Sigmoid colon (tissue), 7 donors: Measurements from ENCODE around the gene RAB3GAP2. TPM values are rescaled to one million over a fixed set of nuclear protein-coding genes. Genes with fewer than 3 reads are reported as not detected.

Source experiments
- DNase-seq: peaks from one replicate; pipeline ENCODE4 v3.0.0-alpha.2; 2019
- H3K27ac ChIP-seq, 4 donors: fragments of 200-600 bp; sonication (generic); one replicate each; pipeline ENCODE4 v1.5.1; 2016 to 2019; ENCODE audit warnings: mild to moderate bottlenecking in 1 of 4
- H3K27me3 ChIP-seq, 3 donors: fragments of 200-600 bp; sonication (generic); one replicate each; pipeline ENCODE4 v1.5.1; 2019; ENCODE audit warnings: mild to moderate bottlenecking in 1 of 3
- H3K36me3 ChIP-seq, 4 donors: fragments of 200-600 bp; sonication (generic); one replicate each; pipeline ENCODE4 v1.5.1; 2016 to 2019
- H3K4me1 ChIP-seq, 4 donors: fragments of 200-600 bp; sonication (generic); one replicate each; pipeline ENCODE4 v1.5.1; 2017 to 2019
- H3K4me3 ChIP-seq, 4 donors: fragments of 200-600 bp; sonication (generic); one replicate each; pipeline ENCODE4 v1.5.1; 2017 to 2019; ENCODE audit warnings: mild to moderate bottlenecking in 2 of 4, moderate library complexity in 1 of 4
- H3K9me3 ChIP-seq, 4 donors: fragments of 200-600 bp in 3 of 4; sonication (generic) in 3 of 4; one replicate each; pipeline versions ENCODE4 v1.5.1 to v1.6.1; 2013 to 2019
- EP300 ChIP-seq, 4 donors: sonication (generic); formaldehyde crosslinking; IDR thresholded peaks; one replicate each; pipeline ENCODE4 v1.6.1; 2017; ENCODE audit warnings: antibody characterized with exemption in 4 of 4
- POLR2A ChIP-seq, 2 donors: fragments of 450-650 bp; IDR thresholded peaks; one replicate each; pipeline ENCODE4 v1.6.1; 2016; ENCODE audit warnings: antibody characterized with exemption in 2 of 2, mild to moderate bottlenecking in 2 of 2, moderate library complexity in 2 of 2
- POLR2AphosphoS5 ChIP-seq, 4 donors: sonication (generic); formaldehyde crosslinking; IDR thresholded peaks; one replicate each; pipeline ENCODE4 v1.6.1; 2017; ENCODE audit warnings: antibody characterized with exemption in 4 of 4
- WGBS, 2 donors: extraction: QIAGEN DNeasy Blood & Tissue Kit; methylation state at CpG; one replicate each; pipeline ENCODE4 v1.1.7; 2013; 5-methylcytosine and 5-hydroxymethylcytosine counted together
- intact Hi-C: fragments of 100-400 bp; cut with DNase I; formaldehyde crosslinking; loops from one replicate; pipeline ENCODE4 v1.15.1; 2023
- polyA plus RNA-seq, 3 donors: library from polyadenylated mRNA; stranded (reverse); fragments of 200-250 nt; gene quantifications; one replicate each; pipeline ENCODE4 v1.2.3, GENCODE V29; 2013
- total RNA-seq, 4 donors: library from RNA; depleted of rRNA; stranded (reverse); fragments of >200 nt; gene quantifications; one replicate each; pipeline ENCODE4 v1.1.0, GENCODE V29; 2016
- TF ChIP-seq, protein P1 (sequence below), 4 experiments: fragments of 450-650 bp in 3 of 4; fragments of 200-600 bp in 1 of 4; IDR thresholded peaks; one replicate each; pipeline ENCODE4 v1.5.1; 2016 to 2019; ENCODE audit warnings: antibody characterized with exemption in 4 of 4, mild to moderate bottlenecking in 3 of 4, moderate library complexity in 2 of 4
- donor health status: healthy with polysubstance abuse.
- donor health status: Bipolar disorder and iron deficiency.
- donor health status: healthy.

Gene RAB3GAP2
- total and polyA plus RNA-seq, 7 donors, result 3.0 to 31.6 (median 22.7) TPM

DNA sequence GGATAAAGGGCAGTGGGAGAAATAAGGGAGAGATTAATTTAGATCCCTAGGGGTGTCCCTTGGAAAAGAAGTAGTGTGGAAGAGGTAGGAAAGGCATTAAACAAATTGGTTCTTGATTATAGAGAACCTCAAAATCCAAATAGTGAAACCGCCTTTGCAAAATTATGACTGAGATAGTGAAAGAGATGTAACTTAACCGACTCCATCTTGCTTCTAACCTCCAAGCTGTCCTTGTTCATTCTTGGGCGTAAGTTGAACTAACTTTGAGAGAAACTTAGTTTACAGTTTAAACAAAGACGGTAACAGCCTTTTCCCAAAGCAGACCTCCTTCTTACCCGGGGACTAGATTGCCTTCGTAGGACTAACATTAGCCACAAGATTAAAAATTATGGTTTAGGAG, 3.2 kb upstream of the RAB3GAP2 start:
- Histone ChIP-seq H3K27ac (no peak overlapping the region), H3K4me3 (no peak overlapping the region), H3K36me3 (no peaks in the 10 kb centered on the region), H3K4me1 (peaks cover 0 to 18% (median 15%) of the 10 kb centered on the region in 4 donors), H3K9me3 (no peaks in the 10 kb centered on the region), H3K27me3 (no peaks in the 10 kb centered on the region)
- TF ChIP-seq EP300 (IDR thresholded peaks at IDR 0.05) (no peak), POLR2AphosphoS5 (IDR thresholded peaks at IDR 0.05) (no peak), POLR2A (IDR thresholded peaks at IDR 0.05) (no peak)
- TF ChIP-seq, protein P1, sequence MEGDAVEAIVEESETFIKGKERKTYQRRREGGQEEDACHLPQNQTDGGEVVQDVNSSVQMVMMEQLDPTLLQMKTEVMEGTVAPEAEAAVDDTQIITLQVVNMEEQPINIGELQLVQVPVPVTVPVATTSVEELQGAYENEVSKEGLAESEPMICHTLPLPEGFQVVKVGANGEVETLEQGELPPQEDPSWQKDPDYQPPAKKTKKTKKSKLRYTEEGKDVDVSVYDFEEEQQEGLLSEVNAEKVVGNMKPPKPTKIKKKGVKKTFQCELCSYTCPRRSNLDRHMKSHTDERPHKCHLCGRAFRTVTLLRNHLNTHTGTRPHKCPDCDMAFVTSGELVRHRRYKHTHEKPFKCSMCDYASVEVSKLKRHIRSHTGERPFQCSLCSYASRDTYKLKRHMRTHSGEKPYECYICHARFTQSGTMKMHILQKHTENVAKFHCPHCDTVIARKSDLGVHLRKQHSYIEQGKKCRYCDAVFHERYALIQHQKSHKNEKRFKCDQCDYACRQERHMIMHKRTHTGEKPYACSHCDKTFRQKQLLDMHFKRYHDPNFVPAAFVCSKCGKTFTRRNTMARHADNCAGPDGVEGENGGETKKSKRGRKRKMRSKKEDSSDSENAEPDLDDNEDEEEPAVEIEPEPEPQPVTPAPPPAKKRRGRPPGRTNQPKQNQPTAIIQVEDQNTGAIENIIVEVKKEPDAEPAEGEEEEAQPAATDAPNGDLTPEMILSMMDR (IDR thresholded peaks at IDR 0.05), result no peak
- intact Hi-C loops, result no loop called here
- 85 to 95% methylated on average over 6 of the region's 6 CpGs for WGBS, 2 donors
- DNase-seq, result no peak

GRCh38 chr1:220274251-220274855, 2.1 kb upstream of the RAB3GAP2 start:
- no peaks in the 10 kb centered on the region for H3K36me3 ChIP-seq
- WGBS, 2 donors, result 87 to 96% methylated on average over 2 of the region's 2 CpGs
- H3K9me3 ChIP-seq, result no peaks in the 10 kb centered on the region
- no peaks in the 10 kb centered on the region for H3K27me3 ChIP-seq
- no peak overlapping the region for H3K4me3 ChIP-seq
- TF ChIP-seq POLR2A (IDR thresholded peaks at IDR 0.05), result no peak
- TF ChIP-seq, protein P1 (IDR thresholded peaks at IDR 0.05), result no peak
- no peak for TF ChIP-seq POLR2AphosphoS5 (IDR thresholded peaks at IDR 0.05)
- no peak for TF ChIP-seq EP300 (IDR thresholded peaks at IDR 0.05)
- DNase-seq, result peak; percentile 61
- H3K4me1 ChIP-seq, result peaks cover 0 to 27% (median 24%) of the 10 kb centered on the region in 4 donors
- intact Hi-C loops, result loop anchor here (5.0 kb wide), 1 partner anchor 253 kb away; the partner anchor contains the start of gene MARK1
- H3K27ac ChIP-seq, result no peak overlapping the region

DNA sequence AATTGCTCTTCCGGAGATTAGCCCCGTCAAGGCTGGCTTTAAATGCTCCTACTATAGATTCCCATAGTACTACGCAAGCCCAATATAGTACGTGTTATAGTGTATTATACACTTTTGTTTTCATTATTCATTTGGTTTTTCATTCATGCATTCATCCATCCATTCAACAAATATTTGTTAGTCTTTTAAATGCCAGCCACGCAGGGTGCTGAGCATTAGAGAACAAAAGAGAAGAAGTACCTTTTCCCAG, 513 bp upstream of the RAB3GAP2 start:
- Histone ChIP-seq H3K4me3 (peak overlapping the region; percentile 60 to 97 (median 90)), H3K9me3 (no peaks in the 10 kb centered on the region), H3K36me3 (no peaks in the 10 kb centered on the region), H3K27ac (peak overlapping the region; percentile 77 to 90 (median 88)), H3K4me1 (peaks cover 0 to 35% (median 29%) of the 10 kb centered on the region in 4 donors), H3K27me3 (no peaks in the 10 kb centered on the region)
- DNase-seq, result no peak
- intact Hi-C loops, result loop anchor here (5.0 kb wide), 1 partner anchor 255 kb away; the partner anchor contains the start of gene MARK1
- WGBS, 2 donors, result 2 to 5% methylated on average over 5 of the region's 5 CpGs
- TF ChIP-seq POLR2AphosphoS5 (IDR thresholded peaks at IDR 0.05), result no peak
- TF ChIP-seq EP300 (IDR thresholded peaks at IDR 0.05), result no peak
- TF ChIP-seq, protein P1 (IDR thresholded peaks at IDR 0.05), result no peak
- TF ChIP-seq POLR2A (IDR thresholded peaks at IDR 0.05), result no peak

- peak overlapping the region; percentile 60 to 97 (median 90) for H3K4me3 ChIP-seq
- no peaks in the 10 kb centered on the region for H3K27me3 ChIP-seq
- peaks cover 0 to 10% (median 3%) of the 10 kb centered on the region in 4 donors for H3K36me3 ChIP-seq
- DNase-seq, result no peak
- peak overlapping the region; percentile 77 to 90 (median 88) for H3K27ac ChIP-seq
- TF ChIP-seq POLR2A (IDR thresholded peaks at IDR 0.05) (no peak), EP300 (IDR thresholded peaks at IDR 0.05) (no peak), POLR2AphosphoS5 (IDR thresholded peaks at IDR 0.05) (no peak)
- TF ChIP-seq, protein P1 (IDR thresholded peaks at IDR 0.05), result no peak
- intact Hi-C loops, result loop anchor here (5.0 kb wide), 1 partner anchor 256 kb away; the partner anchor contains the start of gene MARK1
- no peaks in the 10 kb centered on the region for H3K9me3 ChIP-seq
- H3K4me1 ChIP-seq, result peaks cover 0 to 35% (median 29%) of the 10 kb centered on the region in 4 donors
- 0 to 1% methylated on average over 12 of the region's 12 CpGs for WGBS, 2 donors
Observed at GRCh38 chr1:220271706-220272046, 577 bp downstream of the RAB3GAP2 start.

DNA sequence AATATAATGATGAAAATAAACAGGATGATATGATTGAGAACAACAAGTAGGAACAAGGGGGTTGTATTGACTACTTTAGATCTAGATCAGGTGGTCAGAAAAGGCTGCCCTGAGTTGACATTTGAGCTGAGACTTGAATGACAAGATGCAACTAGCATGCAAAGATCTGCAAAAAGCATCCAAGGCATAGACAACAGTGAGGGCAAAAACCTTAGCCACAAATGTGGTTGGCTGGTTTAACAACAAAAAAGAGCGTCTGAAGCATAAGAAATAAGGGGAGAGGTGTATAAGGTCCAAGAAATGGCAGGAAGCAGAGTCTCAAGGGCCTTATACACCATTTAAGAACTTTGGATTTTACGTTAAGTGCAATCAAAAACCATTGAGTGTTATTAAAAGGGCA, 3.2 kb downstream of the RAB3GAP2 start:
- Histone ChIP-seq H3K9me3 (no peaks in the 10 kb centered on the region), H3K4me3 (no peak overlapping the region), H3K27me3 (no peaks in the 10 kb centered on the region), H3K4me1 (peaks cover 0 to 35% (median 29%) of the 10 kb centered on the region in 4 donors), H3K36me3 (peaks cover 0 to 14% (median 5%) of the 10 kb centered on the region in 4 donors), H3K27ac (no peak overlapping the region)
- TF ChIP-seq POLR2A (IDR thresholded peaks at IDR 0.05) (no peak), EP300 (IDR thresholded peaks at IDR 0.05) (no peak), POLR2AphosphoS5 (IDR thresholded peaks at IDR 0.05) (no peak)
- TF ChIP-seq, protein P1 (IDR thresholded peaks at IDR 0.05), result no peak
- intact Hi-C loops, result no loop called here
- DNase-seq, result no peak
- WGBS, 2 donors, result 76 to 83% methylated on average over 2 of the region's 2 CpGs
